GM03348 (cell line): Measurements from ENCODE around the gene USP36.
"Not testable (repeated sequence)": the region's sequence is repeated elsewhere in the genome, so short reads cannot be mapped to it uniquely, and the experiment has no call there.

ENCODE experiments used
- DNase-seq: peaks from one replicate; pipeline ENCODE4 v3.0.0; 2012; ENCODE audit warnings: low spot score

The USP36 gene

DNA sequence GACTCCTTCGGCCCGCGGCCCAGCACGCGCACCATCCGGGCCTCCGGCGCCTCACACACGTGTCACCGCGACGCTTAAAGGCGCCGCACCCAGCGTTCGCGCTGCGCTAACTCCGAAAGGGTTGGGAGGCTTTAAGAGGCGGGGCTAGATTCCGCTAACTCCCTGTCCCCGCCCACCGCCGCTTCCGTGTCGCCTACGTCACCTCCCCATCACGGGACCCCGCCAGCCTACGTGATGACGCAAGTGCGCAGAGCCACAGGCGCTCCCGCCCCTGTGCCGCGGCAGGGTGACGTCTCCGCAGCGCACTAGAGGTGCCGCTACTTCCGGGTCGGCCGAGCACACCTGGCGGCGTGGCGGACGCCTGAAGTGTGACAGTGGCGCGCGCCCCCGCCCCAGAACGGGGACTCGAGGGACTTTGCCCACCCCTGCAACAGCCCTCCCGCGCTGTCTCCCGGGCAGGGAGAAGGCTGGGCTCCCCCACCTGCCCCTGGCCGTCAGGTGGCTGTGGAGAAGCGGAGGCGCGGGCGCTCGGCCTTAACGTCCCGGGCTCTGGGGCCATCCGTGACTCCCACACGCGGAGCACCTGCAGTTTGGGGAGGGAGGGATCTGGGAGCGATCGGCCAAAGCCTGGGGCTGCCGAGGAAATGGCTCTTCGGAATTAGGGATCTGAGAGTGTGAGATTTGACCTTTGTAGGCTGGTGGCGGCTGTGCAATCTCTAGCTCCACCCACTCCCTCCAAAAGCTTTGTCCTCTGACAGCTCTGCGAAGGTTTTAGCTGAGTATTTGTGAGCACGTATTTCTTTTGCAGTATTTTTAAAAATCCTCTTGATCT is at the start of gene USP36:
Gene USP36 (minus strand): TSS at position 35 of the 832 bp plus-strand sequence. CDS start 4,451 bp downstream, outside the sequence.
- peak; percentile 98 for DNase-seq

- DNase-seq, result not testable (repeated sequence)
Measured at GRCh38 chr17:78890096-78890495, 49.5 kb upstream of the USP36 start.

DNA sequence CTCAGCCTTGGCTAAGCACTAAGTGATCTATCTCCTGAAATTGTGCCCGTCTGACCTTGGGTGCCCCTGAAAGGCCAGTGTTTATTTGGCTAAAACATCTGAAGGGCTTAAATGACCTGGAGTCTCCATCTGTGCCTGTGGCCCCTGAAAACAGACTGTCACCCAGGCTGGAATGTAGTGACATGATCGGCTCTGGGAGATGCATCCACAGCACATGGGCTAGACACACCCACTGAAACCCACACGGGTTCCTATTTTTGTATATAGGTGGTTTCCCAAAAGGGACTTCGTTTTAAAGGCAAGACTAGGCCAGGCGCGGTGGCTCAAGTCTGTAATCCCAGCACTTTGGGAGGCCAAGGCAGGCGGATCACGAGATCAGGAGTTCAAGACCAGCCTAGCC is 48.9 kb upstream of the USP36 start:
- DNase-seq, result no peak

GRCh38 chr17:78888941-78889518 is 48.4 kb upstream of the USP36 start:
- DNase-seq, result no peak

DNA sequence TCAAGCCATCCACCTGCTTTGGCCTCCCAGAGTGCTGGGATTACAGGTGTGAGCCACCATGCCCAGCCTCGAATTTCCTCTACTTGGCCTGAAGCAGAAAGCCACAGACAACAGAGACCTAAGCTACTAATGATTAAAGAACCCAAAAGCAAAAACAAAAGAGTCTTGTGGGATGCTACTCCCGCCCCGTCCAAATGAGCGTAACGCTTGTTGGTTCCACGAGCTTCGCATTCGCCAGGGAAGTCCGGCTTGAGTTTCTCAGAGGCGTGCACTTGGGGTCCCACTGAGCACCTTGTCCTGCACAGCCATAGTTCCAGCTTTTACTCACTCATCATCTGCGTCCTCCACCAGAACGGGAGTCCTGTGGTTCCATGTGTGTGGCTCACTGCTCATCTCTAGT is 46.3 kb upstream of the USP36 start:
- no peak for DNase-seq

- no peak for DNase-seq
Measured at GRCh38 chr17:78885956-78886355, 45.3 kb upstream of the USP36 start.

GRCh38 chr17:78884876-78885667 is 44.5 kb upstream of the USP36 start:
- no peak for DNase-seq

GRCh38 chr17:78884148-78884825 is 43.7 kb upstream of the USP36 start:
- DNase-seq, result no peak

DNA sequence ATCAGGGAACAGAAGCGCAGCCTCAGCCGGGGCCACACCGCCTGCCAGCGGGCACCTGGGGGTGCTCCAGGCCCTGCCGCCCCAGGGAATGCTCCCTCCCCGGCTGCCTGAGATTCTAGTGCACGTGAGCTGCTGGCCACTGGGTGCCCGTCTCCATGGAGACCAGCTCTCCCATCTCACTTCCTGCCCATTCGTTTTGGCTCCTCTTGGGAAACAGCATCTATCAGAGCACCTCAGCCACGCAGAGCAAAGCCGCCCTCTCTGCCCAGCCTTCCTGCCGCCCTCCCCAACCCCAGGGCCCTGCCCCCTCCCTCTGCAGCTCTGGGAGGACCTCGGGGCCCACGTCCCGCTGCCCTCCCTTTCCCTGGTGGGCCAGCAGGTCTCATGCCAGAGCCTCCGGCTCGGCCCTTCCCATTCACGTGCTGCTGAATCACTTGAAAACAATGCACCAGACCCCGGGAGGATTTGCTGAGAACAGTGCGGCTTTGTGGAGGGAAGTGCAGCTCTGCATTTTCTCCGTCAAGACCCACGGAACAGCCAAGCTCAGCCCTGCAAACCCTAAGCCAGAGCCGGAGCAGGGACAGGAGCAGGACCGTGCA is 43.0 kb upstream of the USP36 start:
- DNase-seq, result peak; percentile 95

- DNase-seq, result peak; percentile 90
Measured at GRCh38 chr17:78883089-78883532, 42.5 kb upstream of the USP36 start.

GRCh38 chr17:78882540-78883088 is 42.0 kb upstream of the USP36 start:
- no peak for DNase-seq

DNA sequence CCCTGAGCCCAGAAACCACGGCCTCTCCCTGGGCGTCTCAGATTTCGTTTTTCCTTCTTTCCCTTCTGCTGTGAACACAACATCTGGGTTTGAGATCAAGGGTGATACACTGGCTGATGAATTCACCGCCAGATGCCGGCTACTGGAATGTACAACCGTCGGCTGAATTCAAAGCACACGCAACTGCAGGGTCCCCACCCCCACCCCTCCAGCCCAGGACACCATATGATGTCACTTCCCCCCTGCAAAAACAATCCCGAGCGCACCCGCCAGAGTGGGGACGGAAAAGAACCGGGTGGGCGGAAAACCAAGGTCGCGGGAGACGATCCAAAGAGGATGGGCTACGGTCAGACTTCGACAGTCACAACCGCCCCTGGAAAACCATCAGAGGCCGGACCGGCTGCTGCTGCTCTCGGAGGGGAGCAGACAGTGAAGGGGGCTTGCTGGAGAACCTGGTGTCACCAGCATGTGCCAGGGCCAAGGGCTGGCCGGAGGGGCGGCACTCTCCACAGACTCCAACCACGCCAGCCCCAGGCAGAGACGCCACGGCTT is 39.1 kb upstream of the USP36 start:
- peak; percentile 92 for DNase-seq

GRCh38 chr17:78878871-78879527 is 38.4 kb upstream of the USP36 start:
- no peak for DNase-seq

DNA sequence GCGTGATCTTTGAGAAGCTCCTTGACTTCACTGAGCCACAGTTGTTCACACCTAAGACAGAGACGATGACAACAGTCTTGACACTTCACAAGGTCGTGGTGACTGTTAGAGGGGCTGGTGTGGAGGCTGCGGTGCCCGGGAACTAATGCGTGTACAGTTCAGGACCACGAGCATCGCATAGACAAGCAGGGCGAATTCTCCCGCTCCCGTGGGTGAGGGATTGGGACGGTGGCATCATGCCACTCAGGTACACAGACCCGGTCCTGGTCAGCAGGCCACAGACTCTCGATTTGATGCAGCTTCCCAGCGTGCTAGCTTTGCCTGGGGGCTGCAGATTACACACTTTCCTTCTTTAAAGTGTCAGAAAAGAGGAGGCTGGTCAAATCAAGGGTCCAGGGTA is 37.6 kb upstream of the USP36 start:
- DNase-seq, result no peak

DNA sequence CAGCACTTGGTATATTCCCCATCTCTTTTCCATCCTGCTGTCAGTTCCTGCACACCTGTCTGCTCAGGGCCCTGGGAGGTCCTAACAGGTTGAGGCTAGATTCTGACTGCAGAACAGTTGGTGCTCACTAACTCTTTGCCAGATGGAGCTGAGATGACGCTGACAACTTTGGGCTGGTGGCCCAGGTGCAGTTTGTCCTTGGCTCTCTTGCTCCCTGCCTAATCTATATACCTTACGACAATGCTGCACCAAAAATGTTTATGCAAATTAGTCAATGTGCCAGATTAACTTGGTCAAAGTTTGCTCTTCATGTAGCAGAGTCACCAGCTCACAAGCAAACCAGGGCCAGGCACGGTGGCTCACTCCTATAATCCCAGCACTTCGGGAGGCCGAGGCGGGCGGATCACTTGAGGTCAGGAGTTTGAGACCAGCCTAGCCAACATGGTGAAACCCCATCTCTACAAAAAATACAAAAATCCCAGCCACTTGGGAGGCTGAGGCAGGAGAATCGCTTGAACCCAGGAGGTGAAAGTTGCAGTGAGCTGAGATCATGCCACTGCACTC is 36.4 kb upstream of the USP36 start:
- not testable (repeated sequence) for DNase-seq

- DNase-seq, result no peak
Measured at GRCh38 chr17:78876094-78876597, 35.5 kb upstream of the USP36 start.

DNA sequence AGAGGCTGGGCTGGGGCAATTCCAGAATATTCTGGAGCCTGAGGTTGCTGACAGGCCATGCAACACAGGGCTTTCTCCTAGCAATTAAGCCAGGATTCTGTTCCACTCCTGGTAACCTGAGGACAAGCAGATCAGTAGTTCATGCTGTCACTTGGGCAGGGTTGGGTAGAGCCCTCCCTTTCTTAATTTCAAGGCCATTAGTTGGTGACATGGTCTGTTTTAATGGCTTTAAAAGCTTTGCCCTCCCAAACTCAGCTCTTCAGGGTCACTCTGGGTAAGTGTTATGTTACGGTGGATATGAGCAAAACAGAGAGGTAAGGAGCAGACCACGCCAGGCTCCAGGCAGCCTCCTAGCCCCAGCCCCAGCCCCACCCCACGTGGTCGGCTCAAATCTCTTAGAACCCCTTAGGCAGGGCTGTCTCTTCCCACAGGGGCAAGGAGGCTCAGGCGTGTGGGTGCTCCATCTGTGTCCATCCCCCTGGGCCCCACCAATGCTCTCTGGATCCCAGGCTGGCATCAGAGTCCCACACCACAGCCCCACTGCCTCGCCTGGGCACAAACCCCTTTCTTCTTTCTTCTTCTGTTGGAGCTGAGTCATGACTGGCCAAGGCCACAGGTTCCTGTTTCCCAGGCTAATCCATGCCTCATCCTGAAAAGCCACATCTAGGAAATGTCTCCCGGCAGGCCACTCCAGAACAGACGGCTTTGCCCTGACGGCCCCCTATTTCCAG is 34.9 kb upstream of the USP36 start:
- DNase-seq, result no peak

GRCh38 chr17:78873519-78874340 is 33.1 kb upstream of the USP36 start:
- no peak for DNase-seq
